Right lobe of liver (tissue), 4 donors: ENCODE data around the gene SLC31A1.

Source experiments
- CTCF ChIP-seq, 4 donors: fragments of 200-600 bp in 3 of 4; fragments of 450-650 bp in 1 of 4; IDR thresholded peaks; one replicate each; pipeline versions ENCODE4 v1.5.1 to v1.8.0; 2016 to 2022; ENCODE audit warnings: antibody characterized with exemption in 4 of 4, mild to moderate bottlenecking in 2 of 4
- POLR2A ChIP-seq: fragments of 450-650 bp; IDR thresholded peaks from one replicate; pipeline ENCODE4 v1.6.1; 2017; ENCODE audit warnings: antibody characterized with exemption, mild to moderate bottlenecking
- donor health status: DM: no; HTN: no; CAD: no.
- donor health status: DM: no; HTN: no; CAD: no.
- donor health status: DM: no; HTN: yes; CAD: no.

GRCh38 chr9:113223963-113224362 lies 2.6 kb downstream of the SLC31A1 start:
- TF ChIP-seq CTCF (IDR thresholded peaks at IDR 0.05) (no peak), POLR2A (no peak)
